NCI-H128 (cell line): ENCODE data around the gene DRC7.
"Not testable (repeated sequence)": the region's sequence is repeated elsewhere in the genome, so short reads cannot be mapped to it uniquely, and the experiment has no call there.

ENCODE experiments used
- DNase-seq: peaks from one replicate; lab custom pipeline; 2025; ENCODE audit not compliant: unreplicated experiment; lab: John Stamatoyannopoulos, UW

The DRC7 gene

GRCh38 chr16:57660715-57661463 lies 33.7 kb upstream of the DRC7 start:
- no peak for DNase-seq

GRCh38 chr16:57661510-57661909 lies 33.1 kb upstream of the DRC7 start:
- DNase-seq, result no peak

DNA sequence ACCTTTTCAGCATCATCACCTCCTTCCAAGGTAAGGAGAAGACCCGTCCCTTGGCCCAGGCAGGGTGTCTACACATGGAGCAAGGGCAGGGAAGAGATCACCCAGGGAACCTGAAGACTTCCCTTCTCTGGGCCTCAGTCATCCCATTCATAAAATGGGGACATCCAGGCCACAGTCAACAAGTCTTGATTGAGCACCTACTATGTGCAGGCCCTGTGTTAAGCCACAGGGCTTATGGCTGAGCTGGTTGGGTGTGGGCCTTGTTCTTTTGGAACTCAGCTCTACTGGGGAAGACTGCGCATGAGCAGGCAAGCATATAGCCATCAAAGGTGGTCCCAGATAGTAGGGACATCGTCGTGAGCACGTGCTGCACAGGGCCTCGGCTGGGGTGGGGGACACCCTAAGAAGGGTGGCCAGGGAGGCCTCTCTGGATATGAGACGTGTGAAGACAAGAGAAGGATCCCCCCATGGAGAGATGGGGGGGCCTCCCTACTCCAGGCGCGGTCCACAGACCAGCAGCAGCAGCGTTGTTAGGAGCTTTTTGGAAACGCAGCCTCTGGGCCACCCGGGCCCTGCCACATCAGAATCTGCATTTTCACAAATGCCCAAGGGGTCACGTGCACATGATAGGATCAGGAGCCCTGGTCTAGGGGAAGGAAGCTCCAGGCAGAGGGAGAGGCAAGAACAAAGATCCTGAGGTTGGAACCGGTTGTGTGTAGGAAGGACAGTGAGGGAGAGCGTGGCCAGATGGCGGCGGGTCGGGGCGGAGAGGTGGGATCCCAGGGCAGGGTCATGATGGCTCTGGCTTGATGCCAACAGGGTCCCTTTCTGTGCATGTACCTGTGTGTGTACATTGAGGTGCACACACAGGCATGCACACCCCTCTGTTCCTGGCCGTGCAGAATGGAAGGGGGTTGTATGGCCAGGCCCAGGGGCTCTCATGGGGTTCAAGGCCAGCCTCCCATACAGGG lies 32.4 kb upstream of the DRC7 start:
- no peak for DNase-seq

- no peak for DNase-seq
These were observed 31.2 kb upstream of the DRC7 start for GRCh38 chr16:57663436-57663835.

GRCh38 chr16:57663917-57664661 lies 30.5 kb upstream of the DRC7 start:
- DNase-seq, result no peak

DNA sequence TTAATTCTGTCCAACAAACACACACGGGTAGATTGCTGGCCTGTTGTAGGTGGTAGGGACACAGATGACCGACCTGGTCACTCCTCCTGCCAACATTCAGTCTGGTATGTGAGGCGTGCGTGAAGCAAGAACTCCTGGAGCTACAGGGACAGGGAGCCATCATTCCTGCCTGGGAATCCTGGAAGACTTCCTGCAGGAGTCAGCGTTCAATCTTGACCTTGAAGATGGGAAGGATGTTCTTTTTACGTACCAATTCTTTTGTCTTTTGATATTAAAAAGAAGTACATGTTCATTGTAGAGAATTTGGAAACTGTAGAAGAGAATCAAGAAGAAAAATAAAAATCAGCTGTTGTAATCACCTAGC lies 30.0 kb upstream of the DRC7 start:
- no peak for DNase-seq

DNA sequence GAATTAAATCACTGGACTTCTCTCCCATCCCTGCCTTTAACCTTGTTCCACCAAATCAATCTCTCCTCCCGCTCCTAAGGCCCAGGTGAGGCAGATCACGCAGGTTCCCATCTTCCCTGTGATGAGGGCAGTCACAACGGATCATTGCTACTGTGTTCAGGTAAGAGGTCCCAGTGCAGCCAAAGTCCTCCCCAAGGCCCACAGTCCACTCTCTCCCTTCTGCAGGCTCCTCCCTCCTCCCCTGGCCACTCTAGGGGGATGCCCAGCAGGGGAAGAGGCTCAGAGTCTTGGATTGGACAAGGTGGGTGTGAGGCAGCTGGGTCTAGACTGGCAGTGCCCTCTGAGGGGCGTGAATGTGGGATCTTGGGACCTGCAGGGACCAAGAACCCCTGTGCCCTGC lies 29.1 kb upstream of the DRC7 start:
- DNase-seq, result no peak

- DNase-seq, result no peak
These were observed 28.1 kb upstream of the DRC7 start for GRCh38 chr16:57666353-57667047.

DNA sequence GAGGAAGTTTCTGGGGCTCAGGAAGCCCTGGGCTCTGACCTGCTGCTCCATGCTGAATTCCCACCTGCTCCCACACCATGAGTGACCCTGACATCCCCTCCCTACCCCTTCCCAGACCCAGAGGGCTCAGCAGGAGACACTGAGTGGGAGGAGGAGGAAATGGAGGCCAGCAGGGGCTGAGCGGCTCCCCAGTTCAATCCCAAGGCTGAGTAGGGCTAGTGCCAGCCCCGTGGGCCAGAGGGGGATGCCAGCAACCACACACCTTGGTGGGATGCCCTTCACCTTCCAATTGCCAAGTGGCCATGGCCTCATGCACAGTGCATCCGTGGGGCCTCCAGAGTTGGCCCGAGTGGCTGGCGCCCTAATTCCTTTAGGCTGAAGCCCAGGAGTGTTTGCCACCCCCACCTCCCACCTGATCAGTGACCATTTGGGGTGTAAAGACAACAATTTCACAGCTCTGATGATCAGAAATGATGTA lies 27.5 kb upstream of the DRC7 start:
- no peak for DNase-seq

- no peak for DNase-seq
These were observed 26.9 kb upstream of the DRC7 start for GRCh38 chr16:57667526-57668262.

DNA sequence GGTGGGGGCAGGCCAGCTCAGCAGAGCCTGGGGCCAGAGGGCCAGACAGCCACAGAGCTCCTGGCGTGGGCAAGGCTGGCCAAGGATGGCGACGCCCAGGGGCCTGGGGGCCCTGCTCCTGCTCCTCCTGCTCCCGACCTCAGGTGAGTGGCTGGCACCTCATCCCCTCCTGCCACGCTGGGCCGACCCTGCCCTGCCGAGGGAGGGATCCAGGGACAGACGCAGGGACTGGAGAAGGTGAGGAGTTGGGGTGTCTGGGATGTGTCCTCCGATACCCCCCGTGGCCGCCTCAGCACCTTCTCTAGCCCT lies 26.4 kb upstream of the DRC7 start, which contains the start of gene ADGRG3:
Gene ADGRG3, plus strand, starts transcription at position 44 of the 309 bp plus-strand sequence. Its CDS starts 42 bp downstream, at position 86.
- DNase-seq, result no peak

DNA sequence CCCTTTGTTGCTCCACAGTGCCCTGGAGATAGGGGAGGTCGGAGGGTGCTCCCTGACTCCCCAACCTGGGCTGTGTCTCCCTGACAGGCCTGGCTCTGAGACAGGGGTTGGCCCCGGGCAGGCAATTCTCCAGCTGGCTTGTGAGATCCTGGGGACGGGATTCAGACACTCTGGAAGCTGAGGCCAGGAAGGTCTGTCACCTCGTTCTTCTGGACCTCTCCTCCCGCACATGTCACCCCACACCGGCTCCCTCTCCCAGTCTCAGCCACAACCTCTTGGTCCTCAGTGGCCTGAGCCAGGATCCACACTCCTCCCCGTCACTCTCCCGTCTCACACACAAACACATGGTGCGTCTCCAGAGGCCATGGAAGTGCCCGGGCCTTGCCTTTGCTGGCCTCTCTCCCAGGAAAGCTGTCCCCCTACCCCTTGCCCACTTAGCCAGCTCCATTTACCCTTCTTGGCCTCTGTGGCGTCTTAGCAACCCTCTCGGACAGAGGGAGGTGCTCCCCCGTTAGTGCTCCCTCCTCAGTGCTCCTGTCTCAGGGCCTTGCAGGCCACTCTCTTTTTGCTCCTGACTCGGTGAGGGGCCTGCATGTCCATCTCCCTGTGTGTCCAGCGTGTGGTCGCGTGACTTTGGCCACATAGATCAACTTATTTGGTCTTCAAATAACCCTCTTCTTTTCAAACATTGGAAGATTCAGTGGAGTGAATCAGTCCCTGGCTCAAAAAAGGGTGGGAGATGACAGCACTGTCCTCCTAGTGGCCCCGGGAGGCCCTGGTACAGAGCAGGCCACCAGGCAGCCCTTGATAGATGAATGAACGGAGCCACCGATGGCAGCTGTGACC lies 25.8 kb upstream of the DRC7 start:
- no peak for DNase-seq

DNA sequence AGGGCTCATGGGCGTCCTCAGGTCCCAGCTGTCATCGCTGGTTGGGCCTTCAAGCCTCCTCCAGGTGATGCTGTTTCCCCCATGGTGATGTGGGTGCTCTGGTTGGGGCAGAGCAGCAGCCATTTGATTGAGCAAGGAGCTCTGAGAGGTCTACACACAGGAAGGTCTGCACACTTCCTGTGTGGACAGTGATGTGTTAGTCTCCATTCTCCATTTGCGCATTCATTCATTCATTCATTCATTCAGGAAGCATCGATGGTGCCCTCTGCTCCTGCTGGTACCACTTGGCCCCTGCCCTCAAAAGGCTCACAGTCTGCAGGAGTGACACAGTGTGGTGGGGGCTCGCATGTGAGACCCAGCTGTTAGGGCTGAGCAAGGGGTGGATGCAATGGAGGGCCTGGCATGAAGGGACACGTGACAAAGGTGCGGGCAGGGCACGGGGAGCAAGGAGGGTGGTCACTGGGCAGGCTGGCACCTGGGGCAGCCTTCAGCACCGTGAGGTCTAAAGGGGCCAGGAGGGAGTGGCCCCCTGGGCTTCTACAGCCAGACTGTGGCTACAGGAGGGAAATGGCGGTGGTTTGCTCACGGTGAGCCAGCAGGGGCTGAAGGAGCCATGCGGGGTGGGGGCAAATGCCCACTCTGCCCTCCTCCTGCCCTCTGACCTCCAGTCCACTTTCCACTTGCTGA lies 25.0 kb upstream of the DRC7 start:
- no peak for DNase-seq

DNA sequence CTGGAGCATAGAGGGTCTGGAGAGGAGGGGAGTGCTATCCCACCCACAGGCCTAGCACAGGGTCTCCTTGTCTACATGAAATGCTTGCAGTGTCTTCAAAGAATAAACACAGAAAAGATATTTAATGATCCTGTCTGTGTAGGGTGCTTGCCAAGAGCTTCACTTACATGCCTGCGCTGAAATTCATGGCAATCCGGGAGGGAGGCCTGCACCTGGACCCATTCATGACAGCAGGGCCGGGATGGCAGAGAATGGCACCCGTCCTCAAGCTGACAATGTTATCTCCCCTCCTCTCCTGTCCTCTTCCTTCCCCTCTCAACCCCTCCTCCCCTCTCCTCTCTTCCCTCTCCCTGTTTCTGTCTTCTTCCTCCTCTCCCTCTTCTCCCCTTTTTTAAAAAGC lies 24.4 kb upstream of the DRC7 start:
- no peak for DNase-seq

DNA sequence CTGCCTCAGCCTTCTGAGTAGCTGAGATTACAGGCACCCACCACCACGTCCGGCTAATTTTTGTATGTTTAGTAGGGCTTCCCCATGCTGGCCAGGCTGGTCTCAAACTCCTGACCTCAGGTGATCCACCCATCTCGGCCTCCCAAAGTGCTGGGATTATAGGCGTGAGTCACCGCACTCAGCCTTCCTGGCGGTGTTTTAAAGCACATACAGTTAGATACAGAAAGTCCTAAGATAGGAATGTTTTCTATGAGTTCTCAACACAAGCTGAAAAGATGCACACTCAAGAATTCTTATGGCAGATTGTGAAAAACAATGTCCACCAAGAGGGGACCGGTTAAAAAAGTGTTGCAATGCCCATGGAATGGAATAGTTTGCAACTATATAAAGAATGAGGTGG lies 23.2 kb upstream of the DRC7 start:
- DNase-seq, result not testable (repeated sequence)

- DNase-seq, result no peak
These were observed 22.2 kb upstream of the DRC7 start for GRCh38 chr16:57672416-57672815.

DNA sequence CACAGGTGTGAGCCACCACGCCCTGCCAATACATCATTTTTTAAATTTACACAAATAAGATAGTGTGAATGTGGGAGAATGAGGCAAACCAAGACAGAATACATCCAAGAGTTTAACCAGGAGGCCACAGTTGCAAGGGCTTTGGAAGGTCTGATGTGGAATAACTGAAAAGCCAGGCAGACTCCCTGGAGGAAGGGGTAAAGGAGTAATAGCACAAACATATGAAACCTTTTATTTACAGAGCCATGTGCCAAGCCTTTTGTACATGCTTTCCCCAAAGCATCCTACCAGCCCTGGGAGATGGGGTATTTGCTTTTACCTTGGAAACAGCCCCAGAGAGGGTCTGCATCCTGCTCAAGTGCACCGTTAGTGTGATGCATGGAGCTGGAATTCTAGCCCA lies 21.8 kb upstream of the DRC7 start:
- DNase-seq, result no peak

- no peak for DNase-seq
These were observed 18.7 kb upstream of the DRC7 start for GRCh38 chr16:57675741-57676551.
